GM21390 (cell line): ENCODE results near the gene INPP1.
"Not testable (repeated sequence)": the region's sequence is repeated elsewhere in the genome, so short reads cannot be mapped to it uniquely, and the experiment has no call there.

ENCODE experiments used
- ATAC-seq: cut with Tn5 transposase; IDR thresholded peaks from one replicate; pipeline ENCODE4 v1.9.1; 2021; ENCODE audit not compliant: unreplicated experiment

Gene INPP1

GRCh38 chr2:190333395-190333794, 10.0 kb upstream of the INPP1 start:
- ATAC-seq, result no peak

- no peak for ATAC-seq
Measured at GRCh38 chr2:190333928-190334327, 9.5 kb upstream of the INPP1 start.

- no peak for ATAC-seq
Measured at GRCh38 chr2:190334479-190335224, 8.7 kb upstream of the INPP1 start.

- no peak for ATAC-seq
Measured at GRCh38 chr2:190335225-190335559, 8.2 kb upstream of the INPP1 start.

- ATAC-seq, result not testable (repeated sequence)
Measured at GRCh38 chr2:190335584-190335983, 7.8 kb upstream of the INPP1 start.

- no peak for ATAC-seq
Measured at GRCh38 chr2:190336420-190336819, 7.0 kb upstream of the INPP1 start.

GRCh38 chr2:190338453-190338852, 4.9 kb upstream of the INPP1 start:
- no peak for ATAC-seq

- no peak for ATAC-seq
Measured at GRCh38 chr2:190339394-190339793, 4.0 kb upstream of the INPP1 start.

- ATAC-seq, result no peak
Measured at GRCh38 chr2:190340369-190340768, 3.0 kb upstream of the INPP1 start.

- ATAC-seq, result no peak
Measured at GRCh38 chr2:190342611-190343010, 778 bp upstream of the INPP1 start.

GRCh38 chr2:190343089-190343535, 277 bp upstream of the INPP1 start:
- ATAC-seq, result no peak

GRCh38 chr2:190344276-190344827, 963 bp downstream of the INPP1 start:
- ATAC-seq, result peak; percentile 66

- ATAC-seq, result no peak
Measured at GRCh38 chr2:190350371-190350770, 7.0 kb downstream of the INPP1 start.

- ATAC-seq, result no peak
Measured at GRCh38 chr2:190351955-190352354, 8.6 kb downstream of the INPP1 start.

- no peak for ATAC-seq
Measured at GRCh38 chr2:190352668-190353536, 9.5 kb downstream of the INPP1 start.

- no peak for ATAC-seq
Measured at GRCh38 chr2:190353537-190353899, 10.1 kb downstream of the INPP1 start.

- no peak for ATAC-seq
Measured at GRCh38 chr2:190354003-190354690, 10.8 kb downstream of the INPP1 start.

GRCh38 chr2:190355968-190356644, 12.7 kb downstream of the INPP1 start:
- no peak for ATAC-seq

- no peak for ATAC-seq
Measured at GRCh38 chr2:190357600-190357999, 14.2 kb downstream of the INPP1 start.

GRCh38 chr2:190358655-190359448, 15.5 kb downstream of the INPP1 start:
- ATAC-seq, result not testable (repeated sequence)
